GM08714 (cell line): ENCODE data around the gene WFDC12.

Source experiments
- H3K4me3 ChIP-seq: fragments of 200-500 bp; sonication (Bioruptor generic); 2 replicates; pipeline ENCODE4 v1.5.1; 2014; ENCODE audit warnings: mild to moderate bottlenecking, low read length, inconsistent platforms
- ZNF274 ChIP-seq: IDR thresholded peaks from 2 replicates; pipeline ENCODE4 v1.6.1; 2012; ENCODE audit warnings: mild to moderate bottlenecking, low read depth, low read length

The WFDC12 gene

GRCh38 chr20:45090481-45090880 lies 33.8 kb downstream of the WFDC12 start:
- no peak for TF ChIP-seq ZNF274
- H3K4me3 ChIP-seq, result no peak overlapping the region

GRCh38 chr20:45088247-45088646 lies 36.0 kb downstream of the WFDC12 start:
- TF ChIP-seq ZNF274, result no peak
- H3K4me3 ChIP-seq, result no peak overlapping the region

GRCh38 chr20:45087814-45088213 lies 36.5 kb downstream of the WFDC12 start:
- H3K4me3 ChIP-seq, result no peak overlapping the region
- TF ChIP-seq ZNF274, result no peak

- H3K4me3 ChIP-seq, result no peak overlapping the region
- TF ChIP-seq ZNF274, result no peak
Observed at GRCh38 chr20:45087097-45087790, 37.0 kb downstream of the WFDC12 start.

GRCh38 chr20:45085867-45086266 lies 38.4 kb downstream of the WFDC12 start:
- no peak for TF ChIP-seq ZNF274
- no peak overlapping the region for H3K4me3 ChIP-seq

GRCh38 chr20:45085289-45085688 lies 39.0 kb downstream of the WFDC12 start:
- no peak overlapping the region for H3K4me3 ChIP-seq
- TF ChIP-seq ZNF274, result no peak

- TF ChIP-seq ZNF274, result no peak
- H3K4me3 ChIP-seq, result no peak overlapping the region
Observed at GRCh38 chr20:45083127-45083526, 41.1 kb downstream of the WFDC12 start.

GRCh38 chr20:45082468-45082867 lies 41.8 kb downstream of the WFDC12 start:
- TF ChIP-seq ZNF274, result no peak
- H3K4me3 ChIP-seq, result no peak overlapping the region

GRCh38 chr20:45080867-45081624 lies 43.2 kb downstream of the WFDC12 start:
- no peak for TF ChIP-seq ZNF274
- no peak overlapping the region for H3K4me3 ChIP-seq

- TF ChIP-seq ZNF274, result no peak
- no peak overlapping the region for H3K4me3 ChIP-seq
Observed at GRCh38 chr20:45077559-45077958, 46.7 kb downstream of the WFDC12 start.
